HL-60 (cell line): ENCODE measurements around the gene TASP1.

Experiments
- DNase-seq, 2 experiments: peaks; one replicate each; pipeline ENCODE4 v3.0.0-alpha.2; 2010 to 2020; ENCODE audit warnings: low read depth in 1 of 2, low spot score in 1 of 2
- H3K27ac ChIP-seq: fragments of 250-450 bp; sonication (Bioruptor Pico); replicated peaks from 2 replicates; pipeline ENCODE4 v1.5.1; 2020; ENCODE audit warnings: mild to moderate bottlenecking, moderate library complexity
- H3K27me3 ChIP-seq: fragments of 250-450 bp; sonication (Bioruptor Pico); 2 replicates; pipeline ENCODE4 v1.5.1; 2021; ENCODE audit warnings: mild to moderate bottlenecking, moderate library complexity; ENCODE audit not compliant: insufficient read depth, poor library complexity, severe bottlenecking
- H3K4me3 ChIP-seq: replicated peaks from 2 replicates; pipeline ENCODE4 v1.5.1; 2011; ENCODE audit warnings: mild to moderate bottlenecking, control low read depth, low read length; ENCODE audit not compliant: insufficient read depth
- GABPA ChIP-seq: IDR thresholded peaks from 2 replicates; pipeline ENCODE4 v1.6.1; 2012; ENCODE audit warnings: low read depth
- POLR2AphosphoS5 ChIP-seq: IDR thresholded peaks from 2 replicates; pipeline ENCODE4 v1.6.1; 2012; ENCODE audit warnings: low read depth
- REST ChIP-seq: IDR thresholded peaks from 2 replicates; pipeline ENCODE4 v1.6.1; 2012; ENCODE audit warnings: low read depth; ENCODE audit not compliant: insufficient replicate concordance
- SPI1 ChIP-seq: IDR thresholded peaks from 2 replicates; pipeline ENCODE4 v1.6.1; 2012; ENCODE audit warnings: low read depth, mild to moderate bottlenecking, borderline replicate concordance
- TF ChIP-seq, protein P1 (sequence below): IDR thresholded peaks from one replicate; pipeline ENCODE4 v1.5.1; 2011; ENCODE audit warnings: low read length, control low read depth, inconsistent platforms; ENCODE audit not compliant: insufficient read depth

The TASP1 gene

GRCh38 chr20:13586133-13586532 is 52.6 kb downstream of the TASP1 start:
- H3K27ac ChIP-seq: no peak overlapping the region
- TF ChIP-seq GABPA: no peak
- H3K27me3 ChIP-seq: no peaks in the 10 kb centered on the region
- DNase-seq: no peak
- H3K4me3 ChIP-seq: no peak overlapping the region

DNA sequence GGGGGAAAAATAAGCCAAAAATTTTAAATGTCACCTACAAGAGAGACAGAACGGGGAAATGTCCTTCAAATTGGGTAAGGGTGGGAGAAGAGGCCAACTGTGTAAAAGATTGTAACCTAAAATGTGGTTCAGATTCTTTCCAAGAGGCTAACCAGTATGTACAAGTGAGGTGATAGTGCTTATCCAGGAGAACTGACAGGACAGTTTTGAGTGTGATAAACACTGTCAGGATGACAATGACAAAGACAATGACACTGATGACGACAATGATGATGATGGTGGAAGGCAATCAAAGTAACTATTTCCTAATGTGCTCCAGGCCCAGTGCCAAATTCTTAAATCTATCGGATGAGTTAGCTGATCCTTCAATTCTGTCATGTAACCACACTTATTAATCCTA is 57.3 kb downstream of the TASP1 start:
- no peak for TF ChIP-seq GABPA
- TF ChIP-seq SPI1: no peak
- no peak for TF ChIP-seq REST
- TF ChIP-seq POLR2AphosphoS5: no peak
- TF ChIP-seq, protein P1, sequence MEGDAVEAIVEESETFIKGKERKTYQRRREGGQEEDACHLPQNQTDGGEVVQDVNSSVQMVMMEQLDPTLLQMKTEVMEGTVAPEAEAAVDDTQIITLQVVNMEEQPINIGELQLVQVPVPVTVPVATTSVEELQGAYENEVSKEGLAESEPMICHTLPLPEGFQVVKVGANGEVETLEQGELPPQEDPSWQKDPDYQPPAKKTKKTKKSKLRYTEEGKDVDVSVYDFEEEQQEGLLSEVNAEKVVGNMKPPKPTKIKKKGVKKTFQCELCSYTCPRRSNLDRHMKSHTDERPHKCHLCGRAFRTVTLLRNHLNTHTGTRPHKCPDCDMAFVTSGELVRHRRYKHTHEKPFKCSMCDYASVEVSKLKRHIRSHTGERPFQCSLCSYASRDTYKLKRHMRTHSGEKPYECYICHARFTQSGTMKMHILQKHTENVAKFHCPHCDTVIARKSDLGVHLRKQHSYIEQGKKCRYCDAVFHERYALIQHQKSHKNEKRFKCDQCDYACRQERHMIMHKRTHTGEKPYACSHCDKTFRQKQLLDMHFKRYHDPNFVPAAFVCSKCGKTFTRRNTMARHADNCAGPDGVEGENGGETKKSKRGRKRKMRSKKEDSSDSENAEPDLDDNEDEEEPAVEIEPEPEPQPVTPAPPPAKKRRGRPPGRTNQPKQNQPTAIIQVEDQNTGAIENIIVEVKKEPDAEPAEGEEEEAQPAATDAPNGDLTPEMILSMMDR: no peak
- Histone ChIP-seq H3K4me3 (no peak overlapping the region), H3K27me3 (no peaks in the 10 kb centered on the region), H3K27ac (no peak overlapping the region)
- DNase-seq: no peak

- Histone ChIP-seq H3K27me3 (no peaks in the 10 kb centered on the region), H3K27ac (no peak overlapping the region), H3K4me3 (no peak overlapping the region)
- TF ChIP-seq POLR2AphosphoS5: no peak
- no peak for TF ChIP-seq GABPA
- no peak for TF ChIP-seq SPI1
- TF ChIP-seq REST: no peak
- TF ChIP-seq, protein P1: no peak
- DNase-seq: no peak
Measured at GRCh38 chr20:13580707-13581106, 58.0 kb downstream of the TASP1 start.

DNA sequence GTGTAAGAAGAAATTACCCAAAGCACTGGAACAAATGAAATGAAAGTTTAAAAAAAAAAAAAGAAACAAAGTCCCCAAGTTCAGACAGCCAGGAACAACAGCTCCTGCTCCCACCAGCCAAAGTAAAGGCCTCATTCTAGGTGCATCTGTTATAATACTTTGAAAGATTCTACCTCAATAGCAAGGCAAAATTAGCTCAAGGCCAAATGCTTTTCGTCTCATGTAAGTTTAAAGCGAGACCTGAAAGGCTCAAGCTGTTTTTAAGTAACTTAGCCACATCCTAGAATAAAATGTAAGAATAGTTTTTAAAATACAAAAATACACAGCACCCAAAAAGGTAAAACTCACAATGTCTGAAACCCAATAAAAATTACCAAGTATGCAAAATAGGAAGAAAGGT is 64.7 kb downstream of the TASP1 start:
- TF ChIP-seq, protein P1: no peak
- TF ChIP-seq REST: no peak
- no peak for TF ChIP-seq POLR2AphosphoS5
- TF ChIP-seq GABPA: no peak
- TF ChIP-seq SPI1: no peak
- Histone ChIP-seq H3K4me3 (no peak overlapping the region), H3K27ac (no peak overlapping the region), H3K27me3 (no peaks in the 10 kb centered on the region)
- no peak for DNase-seq
